ENCODE data around the gene EIF4G3.
A peak's percentile ranks its signal among the peaks of the same experiment; 100 is the strongest.
"Not testable (repeated sequence)": the region's sequence is repeated elsewhere in the genome, so short reads cannot be mapped to it uniquely, and the experiment has no call there.

The EIF4G3 gene

GRCh38 chr1:21219674-21220073, 43.0 kb upstream of the EIF4G3 start:
- Histone ChIP-seq H3K79me2 (no peaks in the 10 kb centered on the region), H3K9me3 (ENCODE audit: control insufficient read depth, low read length) (no peaks in the 10 kb centered on the region), H3K4me2 (ENCODE audit: low read length) (no peak overlapping the region), H3K36me3 (ENCODE audit: control insufficient read depth, insufficient read depth, low read length) (no peaks in the 10 kb centered on the region), H3K9ac (no peak overlapping the region), H3K4me1 (no peaks in the 10 kb centered on the region), H2AFZ (no peak overlapping the region), H3K27me3 (ENCODE audit: control insufficient read depth, insufficient read depth, low read length) (no peaks in the 10 kb centered on the region), H3K4me3 (ENCODE audit: low read depth, low read length) (no peak overlapping the region), H3K27ac (no peak overlapping the region)
- TF ChIP-seq CTCF (IDR thresholded peaks at IDR 0.05), result no peak

GRCh38 chr1:21217812-21218596, 41.3 kb upstream of the EIF4G3 start:
- Histone ChIP-seq H2AFZ (no peak overlapping the region), H3K79me2 (no peaks in the 10 kb centered on the region), H3K4me1 (no peaks in the 10 kb centered on the region), H3K4me2 (ENCODE audit: low read length) (no peak overlapping the region), H3K9me3 (ENCODE audit: control insufficient read depth, low read length) (no peaks in the 10 kb centered on the region), H3K9ac (no peak overlapping the region), H3K4me3 (ENCODE audit: low read depth, low read length) (no peak overlapping the region), H3K27me3 (ENCODE audit: control insufficient read depth, insufficient read depth, low read length) (no peaks in the 10 kb centered on the region), H3K27ac (no peak overlapping the region), H3K36me3 (ENCODE audit: control insufficient read depth, insufficient read depth, low read length) (no peaks in the 10 kb centered on the region)
- TF ChIP-seq CTCF (IDR thresholded peaks at IDR 0.05), result no peak

GRCh38 chr1:21216835-21217811, 40.4 kb upstream of the EIF4G3 start:
- Histone ChIP-seq H2AFZ (no peak overlapping the region), H3K4me2 (ENCODE audit: low read length) (no peak overlapping the region), H3K27me3 (ENCODE audit: control insufficient read depth, insufficient read depth, low read length) (no peaks in the 10 kb centered on the region), H3K4me3 (ENCODE audit: low read depth, low read length) (no peak overlapping the region), H3K9ac (no peak overlapping the region), H3K79me2 (no peaks in the 10 kb centered on the region), H3K4me1 (no peaks in the 10 kb centered on the region), H3K36me3 (ENCODE audit: control insufficient read depth, insufficient read depth, low read length) (no peaks in the 10 kb centered on the region), H3K27ac (no peak overlapping the region), H3K9me3 (ENCODE audit: control insufficient read depth, low read length) (no peaks in the 10 kb centered on the region)
- TF ChIP-seq CTCF (IDR thresholded peaks at IDR 0.05), result peak; percentile 40

- no peaks in the 10 kb centered on the region for H3K4me1 ChIP-seq
- no peak overlapping the region for H3K4me3 ChIP-seq (ENCODE audit: low read depth, low read length)
- H3K9me3 ChIP-seq (ENCODE audit: control insufficient read depth, low read length), result no peaks in the 10 kb centered on the region
- no peak overlapping the region for H3K27ac ChIP-seq
- no peak overlapping the region for H3K9ac ChIP-seq
- H3K4me2 ChIP-seq (ENCODE audit: low read length), result no peak overlapping the region
- no peak for TF ChIP-seq CTCF (IDR thresholded peaks at IDR 0.05)
- no peaks in the 10 kb centered on the region for H3K79me2 ChIP-seq
- no peak overlapping the region for H2AFZ ChIP-seq
- H3K36me3 ChIP-seq (ENCODE audit: control insufficient read depth, insufficient read depth, low read length), result no peaks in the 10 kb centered on the region
- H3K27me3 ChIP-seq (ENCODE audit: control insufficient read depth, insufficient read depth, low read length), result no peaks in the 10 kb centered on the region
These were observed 35.4 kb upstream of the EIF4G3 start for GRCh38 chr1:21212126-21212525.

- not testable (repeated sequence) for H3K27ac ChIP-seq; H3K4me2 ChIP-seq (ENCODE audit: low read length); H3K79me2 ChIP-seq; H3K36me3 ChIP-seq (ENCODE audit: control insufficient read depth, insufficient read depth, low read length); H3K9me3 ChIP-seq (ENCODE audit: control insufficient read depth, low read length); H3K4me1 ChIP-seq; H2AFZ ChIP-seq; H3K9ac ChIP-seq; H3K4me3 ChIP-seq (ENCODE audit: low read depth, low read length); H3K27me3 ChIP-seq (ENCODE audit: control insufficient read depth, insufficient read depth, low read length)
These were observed 31.5 kb upstream of the EIF4G3 start for GRCh38 chr1:21208137-21208700.
